Measurements from ENCODE around the gene ZNF619.
A peak's percentile ranks its signal among the peaks of the same experiment; 100 is the strongest.

ZNF619 gene

GRCh38 chr3:40468018-40468417 is 8.9 kb upstream of the ZNF619 start:
- DNase-seq, result no peak

- DNase-seq, result no peak
Measured at GRCh38 chr3:40470701-40471100, 6.2 kb upstream of the ZNF619 start.

GRCh38 chr3:40477666-40478065 is 744 bp downstream of the ZNF619 start:
- DNase-seq, result no peak

GRCh38 chr3:40487172-40487571 is 10.2 kb downstream of the ZNF619 start:
- DNase-seq, result no peak

- no peak for DNase-seq
Measured at GRCh38 chr3:40490916-40491315, 14.0 kb downstream of the ZNF619 start.

GRCh38 chr3:40494698-40495097 is 17.8 kb downstream of the ZNF619 start:
- no peak for DNase-seq

- DNase-seq, result no peak
Measured at GRCh38 chr3:40497288-40497687, 20.4 kb downstream of the ZNF619 start.

- no peak for DNase-seq
Measured at GRCh38 chr3:40499952-40500351, 23.0 kb downstream of the ZNF619 start.

GRCh38 chr3:40502034-40502433 is 25.1 kb downstream of the ZNF619 start:
- DNase-seq, result no peak

- DNase-seq, result peak; percentile 9
Measured at GRCh38 chr3:40504636-40505430, 27.9 kb downstream of the ZNF619 start.

- peak; percentile 53 for DNase-seq
Measured at GRCh38 chr3:40505599-40506462, 28.9 kb downstream of the ZNF619 start, which contains the start of gene ZNF620. Gene ZNF620 (plus strand): TSS chr3:40506039. CDS start chr3:40506353, 314 bp downstream.

- DNase-seq, result no peak
Measured at GRCh38 chr3:40511031-40511718, 34.3 kb downstream of the ZNF619 start.

- DNase-seq, result no peak
Measured at GRCh38 chr3:40516201-40516600, 39.3 kb downstream of the ZNF619 start.

- DNase-seq, result no peak
Measured at GRCh38 chr3:40518067-40518466, 41.1 kb downstream of the ZNF619 start.

GRCh38 chr3:40518848-40519247 is 41.9 kb downstream of the ZNF619 start:
- DNase-seq, result no peak

GRCh38 chr3:40521254-40521653 is 44.3 kb downstream of the ZNF619 start:
- no peak for DNase-seq

- DNase-seq, result no peak
Measured at GRCh38 chr3:40523781-40524180, 46.9 kb downstream of the ZNF619 start.

GRCh38 chr3:40524222-40524567 is 47.3 kb downstream of the ZNF619 start:
- no peak for DNase-seq

GRCh38 chr3:40524568-40525285 is 47.8 kb downstream of the ZNF619 start, which contains the start of gene ZNF621:
Gene ZNF621 (plus strand): TSS chr3:40524960. CDS start chr3:40525841, 881 bp downstream.
- peak; percentile 89 for DNase-seq

GRCh38 chr3:40528426-40528825 is 51.5 kb downstream of the ZNF619 start:
- DNase-seq, result no peak

GRCh38 chr3:40532252-40532651 is 55.3 kb downstream of the ZNF619 start:
- DNase-seq, result no peak

- no peak for DNase-seq
Measured at GRCh38 chr3:40534283-40534682, 57.4 kb downstream of the ZNF619 start.
